HepG2 (cell line): ENCODE results near the gene ZCRB1. TPM values are rescaled to one million over a fixed set of nuclear protein-coding genes. Genes with fewer than 3 reads are reported as not detected.

Source experiments
- ATAC-seq: fragments of 200-7000 bp; cut with Tn5 transposase; 3 replicates; pipeline ENCODE4 v1.9.1; 2020; ENCODE audit warnings: mild to moderate bottlenecking, moderate library complexity
- BruUV-seq: library from RNA; stranded (reverse); fragments of 400-500 nt; replicated peaks from 2 replicates; lab custom pipeline; 2021; lab: Mats Ljungman, UMichigan
- CTCF ChIA-PET: fragments of 300-600 bp; formaldehyde crosslinking; extraction: SDS; loops from one replicate; lab custom pipeline; 2021; ENCODE audit warnings: low total read pairs, inconsistent platforms, low intra/inter-chr PET ratio; lab: Yijun Ruan, JAX
- POLR2A ChIA-PET: fragments of 350-600 bp; sonication (Branson Sonifier 250); formaldehyde crosslinking; loops from one replicate; lab custom pipeline; 2020; ENCODE audit warnings: antibody characterized with exemption, inconsistent platforms; lab: Yijun Ruan, JAX
- DNase-seq: peaks from one replicate; pipeline ENCODE4 v3.0.0-alpha.2; 2015; ENCODE audit warnings: low spot score
- FAIRE-seq: peaks from 3 replicates; lab custom pipeline; 2011; peaks lifted over from hg19 to GRCh38; lab: Jason Lieb, UNC
- H2AFZ ChIP-seq: one replicate; pipeline ENCODE4 v1.6.1; 2011; ENCODE audit warnings: low read length, inconsistent platforms
- H3K27ac ChIP-seq: fragments of 300-600 bp; 3 replicates; pipeline ENCODE4 v1.8.0; 2011; ENCODE audit warnings: mixed run types, mild to moderate bottlenecking, mixed read lengths, low read length, inconsistent platforms; ENCODE audit not compliant: insufficient read depth; ENCODE audit errors: extremely low read length
- H3K27me3 ChIP-seq, 2 experiments: fragments of 200-600 bp in 1 of 2; 2 replicates in 1 of 2; 3 replicates in 1 of 2; pipeline versions ENCODE4 v1.6.0 to v1.8.0; 2011; ENCODE audit warnings: low read length in 2 of 2, mild to moderate bottlenecking in 2 of 2, moderate library complexity in 2 of 2, inconsistent platforms in 1 of 2; ENCODE audit not compliant: insufficient read depth in 2 of 2, control insufficient read depth in 1 of 2
- H3K36me3 ChIP-seq, 2 experiments: fragments of 200-600 bp in 1 of 2; replicated peaks in 1 of 2; 2 replicates in 1 of 2; 3 replicates in 1 of 2; pipeline versions ENCODE4 v1.5.1 to v1.8.0; 2011; ENCODE audit warnings: low read length in 2 of 2, inconsistent platforms in 1 of 2; ENCODE audit not compliant: insufficient read depth in 2 of 2, control insufficient read depth in 1 of 2
- H3K4me1 ChIP-seq: 2 replicates; pipeline ENCODE4 v1.5.1; 2012; ENCODE audit warnings: low read length, inconsistent platforms; ENCODE audit not compliant: insufficient read depth
- H3K4me2 ChIP-seq: 2 replicates; pipeline ENCODE4 v1.6.0; 2011; ENCODE audit warnings: low read depth, low read length, inconsistent platforms
- H3K4me3 ChIP-seq, 3 experiments: fragments of 200-600 bp in 1 of 3; sonication (generic), shearing (Covaris generic) in 1 of 3; replicated peaks in 1 of 3; 2 replicates each; pipeline ENCODE4 v1.5.1; 2011 to 2016; ENCODE audit warnings: low read length in 3 of 3, inconsistent platforms in 2 of 3, low read depth in 2 of 3, mild to moderate bottlenecking in 2 of 3, control low read depth in 1 of 3, mixed read lengths in 1 of 3; ENCODE audit not compliant: insufficient read depth in 1 of 3
- H3K79me2 ChIP-seq: one replicate; pipeline ENCODE4 v1.6.1; 2011; ENCODE audit warnings: low read length, inconsistent platforms; ENCODE audit not compliant: insufficient read depth
- H3K9ac ChIP-seq: 2 replicates; pipeline ENCODE4 v1.6.0; 2011; ENCODE audit warnings: mild to moderate bottlenecking, low read depth, low read length, inconsistent platforms; ENCODE audit not compliant: insufficient read depth
- H3K9me3 ChIP-seq: 2 replicates; pipeline ENCODE4 v1.5.1; 2012; ENCODE audit warnings: mild to moderate bottlenecking, low read length
- H4K20me1 ChIP-seq: 2 replicates; pipeline ENCODE4 v1.6.0; 2011; ENCODE audit warnings: inconsistent platforms, mild to moderate bottlenecking, low read length, moderate library complexity; ENCODE audit not compliant: insufficient read depth
- CHD4 ChIP-seq: fragments of 200-600 bp; sonication (generic); IDR thresholded peaks from 2 replicates; pipeline ENCODE4 v1.7.0; 2017; ENCODE audit warnings: mild to moderate bottlenecking, low read length, borderline replicate concordance
- ELF1 ChIP-seq: sonication (generic); formaldehyde crosslinking; IDR thresholded peaks from 2 replicates; pipeline ENCODE4 v1.4.0; 2020; ENCODE audit warnings: missing genetic modification reagents
- ESRRA ChIP-seq: sonication (generic); formaldehyde crosslinking; IDR thresholded peaks from 2 replicates; pipeline ENCODE4 v1.5.1; 2020; ENCODE audit warnings: mild to moderate bottlenecking, low read depth, missing genetic modification reagents
- ETV5 ChIP-seq: IDR thresholded peaks from 2 replicates; pipeline ENCODE4 v1.6.1; 2018; ENCODE audit warnings: missing biosample characterization, missing genetic modification reagents, inconsistent platforms, borderline replicate concordance
- KDM2A ChIP-seq: sonication (generic); formaldehyde crosslinking; IDR thresholded peaks from 2 replicates; pipeline ENCODE4 v1.4.0; 2020; ENCODE audit warnings: low read depth, missing genetic modification reagents, borderline replicate concordance
- KMT2B ChIP-seq: IDR thresholded peaks from 2 replicates; pipeline ENCODE4 v1.6.1; 2016; ENCODE audit warnings: missing genetic modification reagents, missing compliant biosample characterization
- MIXL1 ChIP-seq: IDR thresholded peaks from 2 replicates; pipeline ENCODE4 v1.6.1; 2016
- NFIB ChIP-seq: sonication (generic); formaldehyde crosslinking; IDR thresholded peaks from 2 replicates; pipeline ENCODE4 v1.9.0; 2021; ENCODE audit warnings: missing genetic modification reagents, mild to moderate bottlenecking, borderline replicate concordance
- RBAK ChIP-seq: sonication (generic); formaldehyde crosslinking; IDR thresholded peaks from 2 replicates; pipeline ENCODE4 v1.5.1; 2020; ENCODE audit warnings: mild to moderate bottlenecking, missing genetic modification reagents
- SAP130 ChIP-seq: IDR thresholded peaks from 2 replicates; pipeline ENCODE4 v1.6.1; 2016; ENCODE audit warnings: low read depth
- SMAD1 ChIP-seq: sonication (generic); formaldehyde crosslinking; IDR thresholded peaks from 2 replicates; pipeline ENCODE4 v1.4.0; 2020; ENCODE audit warnings: missing genetic modification reagents, low read depth, mild to moderate bottlenecking, borderline replicate concordance
- SPEN ChIP-seq: sonication (generic); formaldehyde crosslinking; IDR thresholded peaks from 2 replicates; pipeline ENCODE4 v1.5.1; 2020; ENCODE audit warnings: low read depth, mild to moderate bottlenecking, missing genetic modification reagents
- TRIM24 ChIP-seq: sonication (generic); formaldehyde crosslinking; IDR thresholded peaks from 2 replicates; pipeline ENCODE4 v1.8.0; 2022; ENCODE audit warnings: mild to moderate bottlenecking, missing genetic modification reagents
- ZBTB8A ChIP-seq: sonication (generic); formaldehyde crosslinking; IDR thresholded peaks from 2 replicates; pipeline ENCODE4 v1.4.0; 2020; ENCODE audit warnings: mild to moderate bottlenecking, low read depth, missing genetic modification reagents, borderline replicate concordance
- ZNF251 ChIP-seq: sonication (generic); formaldehyde crosslinking; IDR thresholded peaks from 2 replicates; pipeline ENCODE4 v1.9.0; 2021; ENCODE audit warnings: mild to moderate bottlenecking, missing genetic modification reagents
- ZNF331 ChIP-seq: sonication (generic); formaldehyde crosslinking; IDR thresholded peaks from 2 replicates; pipeline ENCODE4 v1.4.0; 2020; ENCODE audit warnings: missing genetic modification reagents
- ZNF501 ChIP-seq: sonication (generic); formaldehyde crosslinking; IDR thresholded peaks from 2 replicates; pipeline ENCODE4 v1.5.1; 2020; ENCODE audit warnings: mild to moderate bottlenecking, moderate library complexity, missing genetic modification reagents
- ZNF569 ChIP-seq: sonication (generic); formaldehyde crosslinking; IDR thresholded peaks from 2 replicates; pipeline ENCODE4 v1.5.0; 2020; ENCODE audit warnings: mild to moderate bottlenecking, missing genetic modification reagents, moderate library complexity, borderline replicate concordance
- WGBS: methylation state at CpG from one replicate; pipeline ENCODE4 v1.1.6; 2017; ENCODE audit warnings: low lambda C conversion rate; 5-methylcytosine and 5-hydroxymethylcytosine counted together
- in situ Hi-C: cut with HindIII; loops from 2 replicates; pipeline ENCODE4 v1.10.0; 2017; ENCODE audit warnings: low pct_unique_long_range_greater_than_20kb; ENCODE audit not compliant: extremely low pct_ligation_motif_present
- intact Hi-C: fragments of 100-400 bp; cut with micrococcal nuclease; formaldehyde crosslinking; loops from one replicate; pipeline ENCODE4 v1.10.0; 2022; ENCODE audit not compliant: unreplicated experiment
- polyA plus RNA-seq, 8 experiments: library from polyadenylated mRNA; depleted of rRNA in 3 of 8; stranded (reverse) in 7 of 8; unstranded in 1 of 8; fragments of >200 nt; fragmentation: Illumina TruSeq in 4 of 8; extraction: Trizol in 4 of 8; gene quantifications; 2 replicates each; pipeline versions ENCODE4 v1.2.1 to v1.2.3, GENCODE V29; 2011 to 2016; ENCODE audit warnings: low read depth in 4 of 8, missing spikeins in 1 of 8, mixed read lengths in 1 of 8; ENCODE audit not compliant: insufficient read depth in 1 of 8
- total RNA-seq, 5 experiments: library from RNA; depleted of rRNA; stranded (reverse); fragments of >200 nt; fragmentation: Illumina TruSeq; extraction: Trizol; gene quantifications; 2 replicates each; pipeline ENCODE4 v1.2.3, GENCODE V29; 2016; ENCODE audit warnings: low read depth in 1 of 5

ZCRB1 gene
- total and polyA plus RNA-seq, 2 of the 13 experiments (the other 11 are each of a cell fraction or from before 2014, with no cell fraction given), result 43.5 to 49.8 TPM

DNA sequence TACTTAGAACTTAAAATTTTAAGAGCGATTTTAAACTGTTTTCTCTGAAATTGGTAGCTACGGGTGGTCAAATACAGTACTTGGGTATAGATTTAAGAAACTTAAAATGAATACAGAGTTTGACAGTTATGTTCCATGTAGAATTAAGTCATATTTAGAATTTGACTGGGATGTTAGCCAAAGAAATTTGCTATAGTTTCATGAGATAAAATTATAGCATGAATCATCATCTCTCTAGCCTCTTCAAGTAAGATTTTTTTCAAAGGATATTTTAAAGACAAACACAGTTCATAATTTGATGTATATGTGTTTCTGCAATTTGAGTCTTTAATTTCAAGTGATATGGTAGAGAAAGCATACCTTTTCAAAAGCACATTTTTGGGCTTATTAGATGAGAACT, 41.0 kb downstream of the ZCRB1 start:
- ChIA-PET POLR2A (no interaction called here), CTCF (no interaction called here)
- intact Hi-C loops (no loop called here), in situ Hi-C loops (no loop called here)
- BruUV-seq, result no TSS peak
- DNase-seq, result no peak
- no peak overlapping the region for H3K4me3 ChIP-seq
- H3K4me2 ChIP-seq, result no peak overlapping the region
- no peaks in the 10 kb centered on the region for H4K20me1 ChIP-seq
- peaks cover 16% of the 10 kb centered on the region for H3K4me1 ChIP-seq
- H3K36me3 ChIP-seq, result no peaks in the 10 kb centered on the region
- no peak overlapping the region for H3K27ac ChIP-seq
- no peak for ATAC-seq
- no peaks in the 10 kb centered on the region for H3K79me2 ChIP-seq
- TF ChIP-seq ZBTB8A (no peak), KMT2B (CRISPR knock-in tag) (no peak), SPEN (CRISPR knock-in tag) (no peak), ZNF251 (CRISPR knock-in tag) (no peak), SMAD1 (no peak), CHD4 (no peak), ESRRA (CRISPR knock-in tag) (no peak), ELF1 (CRISPR knock-in tag) (no peak), TRIM24 (CRISPR knock-in tag) (no peak), ZNF569 (CRISPR knock-in tag) (no peak), ETV5 (CRISPR knock-in tag) (no peak), ZNF501 (CRISPR knock-in tag) (no peak), SAP130 (CRISPR knock-in tag) (no peak), NFIB (CRISPR knock-in tag) (no peak), MIXL1 (CRISPR knock-in tag) (no peak), RBAK (CRISPR knock-in tag) (no peak), KDM2A (CRISPR knock-in tag) (no peak), ZNF331 (no peak)
- FAIRE-seq, result no peak
- no peak overlapping the region for H3K9ac ChIP-seq
- H2AFZ ChIP-seq, result no peak overlapping the region
- H3K27me3 ChIP-seq, result peaks cover 0 to 3% of the 10 kb centered on the region in 2 experiments; a peak in 1 of 5 replicates
- H3K9me3 ChIP-seq, result no peaks in the 10 kb centered on the region
- 67% methylated on average over 2 of the region's 2 CpGs for WGBS
